ENCODE measurements around the gene MYH13.
A peak's percentile ranks its signal among the peaks of the same experiment; 100 is the strongest.

MYH13 gene

DNA sequence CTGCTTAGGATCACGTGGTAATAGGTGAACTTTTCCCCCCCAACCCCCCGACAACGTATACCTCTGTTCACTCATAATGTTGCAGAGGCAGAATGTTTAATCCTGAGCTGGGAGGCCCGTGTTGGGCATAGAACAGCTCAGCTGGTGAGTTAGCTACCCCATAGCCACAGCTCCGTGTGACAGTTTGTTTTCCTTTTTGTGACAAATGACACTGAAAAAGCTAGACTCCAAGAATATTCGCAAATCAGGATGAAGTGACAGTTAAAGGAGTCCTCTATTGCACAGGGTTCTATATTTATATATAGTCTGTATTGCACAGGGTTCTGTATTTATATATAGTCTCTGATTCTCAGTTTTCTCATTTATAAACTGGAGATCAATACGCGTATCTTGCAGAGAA, 33.8 kb downstream of the MYH13 start:
- no peak for DNase-seq

DNA sequence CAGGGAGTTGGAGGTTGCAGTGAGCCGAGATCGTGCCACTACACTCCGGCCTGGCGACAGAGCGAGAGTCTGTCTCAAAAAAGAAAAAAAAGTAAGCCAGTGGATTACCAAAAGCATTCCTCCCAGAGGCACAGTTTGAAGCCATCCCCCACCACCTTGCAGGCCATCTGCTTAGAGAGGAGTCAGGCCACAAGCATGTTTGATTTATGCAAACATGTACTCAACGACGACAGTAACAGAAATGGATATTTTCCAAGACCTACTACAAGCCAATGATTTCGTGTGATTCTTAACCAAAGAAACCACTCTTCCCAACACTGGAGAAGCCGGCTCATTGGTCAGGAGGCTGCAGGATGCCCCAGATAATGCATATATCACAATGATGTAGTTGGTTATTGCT, 34.8 kb downstream of the MYH13 start:
- DNase-seq: no peak

DNA sequence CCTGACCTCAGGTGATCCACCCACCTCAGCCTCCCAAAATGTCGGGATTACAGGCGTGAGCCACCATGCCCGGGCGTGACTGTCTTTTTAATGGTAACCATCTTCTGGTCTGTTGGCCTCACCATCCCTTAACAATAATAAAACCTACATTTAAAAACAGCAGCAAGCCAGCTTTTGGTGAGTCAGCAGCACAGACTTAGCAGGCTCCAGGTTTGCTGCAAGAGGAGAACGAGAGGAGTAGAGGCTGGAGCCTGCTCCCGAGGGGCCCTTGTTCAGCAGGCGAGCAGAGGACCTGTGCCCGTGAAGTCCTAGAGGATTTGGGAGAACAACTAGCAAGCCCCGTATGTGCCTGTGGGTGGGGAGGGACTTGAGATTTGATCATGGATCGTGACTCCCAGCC, 35.7 kb downstream of the MYH13 start:
- no peak for DNase-seq

DNA sequence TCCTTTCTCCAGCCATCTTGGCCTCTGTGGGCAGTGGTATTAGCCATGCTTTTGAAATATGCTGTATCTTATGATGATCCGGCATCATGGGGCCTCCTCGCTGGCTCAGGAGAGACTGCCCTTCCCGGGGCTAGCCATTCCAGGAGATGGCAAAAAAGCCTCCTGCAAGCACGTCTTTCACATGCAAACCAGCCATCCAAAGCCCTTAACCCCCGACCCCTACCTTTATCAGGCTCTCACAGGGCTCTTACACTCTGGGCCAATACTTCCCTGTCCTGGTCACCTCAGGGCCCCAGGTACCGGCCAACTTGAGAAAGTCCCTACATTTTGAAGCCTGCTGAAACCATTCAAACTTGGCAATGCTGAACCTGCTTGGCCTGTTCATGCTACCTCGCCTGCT, 36.4 kb downstream of the MYH13 start:
- no peak for DNase-seq

DNA sequence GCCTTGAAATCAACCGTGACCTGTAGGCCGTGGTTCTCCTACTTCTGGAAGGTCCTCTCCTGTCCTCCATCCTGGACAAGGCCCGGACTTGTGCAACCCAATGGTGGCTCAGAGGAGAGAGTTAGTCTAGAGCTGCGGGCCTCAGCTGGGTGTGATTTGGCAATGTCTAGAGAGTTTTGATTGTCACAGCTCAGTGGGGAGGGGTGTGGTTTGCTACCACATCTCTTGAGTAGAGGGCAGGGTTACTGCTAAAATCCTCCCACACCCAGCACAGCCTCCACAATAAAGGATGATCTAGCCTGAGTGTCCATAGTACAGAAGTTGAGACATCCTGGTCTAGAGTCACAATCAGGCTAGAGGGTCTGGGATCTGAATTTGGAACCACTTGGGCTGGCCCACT, 40.3 kb downstream of the MYH13 start:
- no peak for DNase-seq

DNA sequence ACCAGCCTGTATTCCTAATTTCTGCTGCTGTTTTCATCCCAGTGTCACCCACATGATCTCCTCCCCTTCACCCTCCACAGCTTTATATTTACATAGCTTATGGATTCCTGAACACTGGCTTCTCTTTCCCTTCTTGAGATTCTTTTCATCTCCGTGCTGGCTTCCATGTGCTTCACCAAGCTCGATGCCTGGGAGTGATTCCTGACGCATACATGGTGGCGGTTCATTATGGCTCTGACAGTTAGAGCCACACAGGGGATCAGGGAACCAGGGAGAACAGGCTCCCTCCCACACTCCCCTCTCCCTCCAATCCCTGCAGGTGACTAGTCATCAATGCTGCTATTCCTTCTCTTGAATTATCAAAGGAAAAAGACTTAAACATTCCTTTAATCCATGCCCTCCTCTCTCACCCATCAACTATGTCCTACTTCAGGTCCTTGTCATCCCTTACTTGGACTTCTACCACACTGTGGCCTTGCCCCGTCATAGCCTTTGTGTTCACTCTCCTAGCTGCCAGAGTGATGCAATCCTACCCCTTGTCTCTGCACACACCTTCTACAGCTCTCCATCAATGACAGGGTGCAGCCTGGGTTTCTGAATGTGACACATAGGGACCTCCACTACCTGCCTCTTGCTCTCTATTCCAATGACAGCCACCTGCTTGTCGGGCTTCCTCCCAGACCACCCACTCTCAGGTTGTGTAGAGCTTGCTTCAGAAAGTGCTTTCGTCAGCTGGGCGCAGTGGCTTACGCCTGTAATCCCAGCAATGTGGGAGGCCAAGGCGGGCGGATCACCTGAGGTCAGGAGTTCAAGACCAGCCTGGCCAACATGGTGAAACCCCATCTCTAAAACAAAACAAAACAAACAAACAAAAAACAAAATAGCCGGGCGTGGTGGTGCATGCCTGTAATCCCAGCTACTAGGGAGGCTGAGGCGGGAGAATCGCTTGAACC, 43.6 kb downstream of the MYH13 start:
- DNase-seq: no peak

DNA sequence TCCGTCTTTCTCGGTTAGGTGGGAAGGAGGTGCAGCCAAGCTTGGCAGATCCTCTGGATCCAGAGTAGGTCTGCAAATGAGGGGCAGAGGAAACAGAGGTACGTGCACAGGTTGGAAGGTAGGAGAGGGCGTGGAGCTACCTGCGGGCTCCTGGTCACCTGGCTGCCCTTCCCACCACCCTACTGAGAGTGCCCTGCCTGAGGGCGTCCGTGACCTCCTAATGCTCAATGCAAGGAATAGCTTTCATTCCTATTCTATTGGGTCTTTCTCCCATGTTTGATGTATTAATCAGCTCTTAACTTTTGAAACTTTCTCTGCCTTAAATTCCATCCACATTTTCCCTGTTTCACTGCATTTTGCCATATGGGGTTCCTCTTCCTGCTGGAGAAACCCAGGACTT, 44.6 kb downstream of the MYH13 start:
- DNase-seq: no peak

DNA sequence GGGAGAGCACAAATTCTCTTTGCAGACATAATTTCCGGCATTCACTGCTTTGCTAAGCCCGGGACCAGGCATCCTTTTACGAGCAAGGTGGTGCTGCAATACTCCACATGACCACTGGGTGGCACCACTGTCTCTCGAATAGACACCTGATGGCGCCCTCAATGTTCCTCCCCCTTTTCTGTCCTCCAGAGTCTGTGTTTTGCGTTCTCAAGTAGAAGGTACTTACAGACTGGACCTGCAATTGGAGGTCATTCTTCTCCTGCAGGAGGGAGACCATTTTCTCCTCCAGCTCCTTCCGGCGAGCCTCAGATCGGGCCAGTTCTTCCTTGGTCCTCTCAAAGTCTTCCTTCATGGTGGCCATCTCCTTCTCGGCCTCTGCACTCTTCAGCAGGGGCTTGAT, 45.2 kb downstream of the MYH13 start:
- DNase-seq: peak; percentile 86

DNA sequence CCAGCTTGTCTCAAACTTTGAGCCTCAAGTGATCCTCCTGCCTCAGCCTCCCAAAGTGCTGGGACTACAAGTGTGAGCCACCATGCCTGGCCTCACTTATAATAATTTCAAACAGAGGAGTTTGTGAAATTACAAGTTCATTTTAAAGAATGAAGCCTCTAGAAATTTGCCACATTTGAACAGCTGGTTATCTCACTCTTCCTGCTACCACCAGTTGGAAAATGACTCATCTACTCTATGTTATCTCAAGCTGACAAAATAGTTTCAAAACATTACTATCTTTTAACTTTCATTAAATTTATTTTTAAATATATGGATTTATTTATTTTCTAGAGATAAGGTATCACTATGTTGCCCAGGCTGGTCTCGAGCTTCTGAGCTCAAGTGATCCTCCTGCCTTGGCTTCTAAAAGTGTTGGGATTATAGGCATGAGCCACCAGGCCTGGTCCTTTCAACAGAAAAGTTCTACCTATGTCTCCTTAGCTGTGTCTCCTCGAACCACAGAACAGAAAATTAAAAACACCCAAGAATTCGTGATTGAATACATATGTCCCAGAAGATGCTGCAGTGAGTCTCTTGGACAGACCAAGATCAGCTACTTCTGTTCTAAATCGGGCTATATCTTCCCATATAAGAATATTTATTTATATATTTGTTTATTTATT, 47.6 kb downstream of the MYH13 start:
- no peak for DNase-seq

DNA sequence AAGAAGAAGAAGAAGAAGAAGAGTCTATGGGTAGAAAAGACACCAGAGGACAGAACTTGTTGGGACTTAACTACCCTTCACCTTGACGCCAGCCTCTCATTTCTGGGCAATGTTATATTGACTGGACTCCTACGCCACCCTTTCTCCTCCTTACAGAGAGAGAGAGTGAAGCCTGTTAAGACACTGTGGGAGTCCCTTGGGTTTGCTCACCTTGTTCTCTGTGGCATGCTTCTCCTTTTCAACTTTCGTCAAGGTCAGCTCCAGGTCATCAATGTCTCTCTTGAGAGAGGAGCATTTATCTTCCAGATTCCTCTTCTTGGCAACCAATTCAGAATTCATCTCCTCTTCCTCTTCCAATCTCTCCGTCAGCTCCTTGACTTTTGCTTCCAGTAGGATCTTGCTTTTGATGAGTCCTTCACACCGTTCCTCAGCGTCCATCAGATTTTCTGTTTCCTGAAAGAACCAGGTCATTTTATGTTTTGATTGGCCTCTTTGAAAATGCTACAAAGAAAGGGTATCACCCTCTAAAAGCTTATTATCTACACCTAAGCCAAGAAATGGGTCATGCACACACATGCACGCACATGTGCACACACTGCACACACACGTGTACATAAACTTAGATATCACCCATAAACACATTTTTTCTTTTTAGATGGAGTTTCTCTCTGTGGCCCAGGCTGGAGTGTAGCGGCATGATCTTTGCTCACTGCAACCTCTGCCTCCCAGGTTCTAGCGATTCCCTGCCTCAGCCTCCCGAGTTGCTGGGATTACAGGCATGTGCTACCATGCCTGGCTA, 48.8 kb downstream of the MYH13 start:
- DNase-seq: no peak

DNA sequence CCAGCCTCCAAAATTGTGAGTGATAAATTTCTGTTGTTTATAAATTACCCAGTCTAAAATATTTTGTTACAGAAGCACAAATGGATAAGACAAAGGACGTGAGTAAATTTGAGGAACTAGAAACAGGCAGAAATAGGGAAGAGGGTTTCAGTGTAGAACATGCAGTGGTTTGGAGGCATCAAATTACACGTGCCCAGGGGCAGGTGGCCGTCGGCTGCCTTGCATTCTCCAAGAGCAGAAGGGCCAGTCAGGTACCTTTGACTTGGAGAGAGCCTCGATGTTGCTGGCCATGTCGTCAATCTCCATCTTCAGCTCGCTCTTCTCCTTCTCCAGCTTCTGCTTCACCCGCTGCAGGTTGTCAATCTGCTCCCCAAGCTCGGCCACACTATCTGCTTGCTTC, 54.3 kb downstream of the MYH13 start:
- no peak for DNase-seq

DNA sequence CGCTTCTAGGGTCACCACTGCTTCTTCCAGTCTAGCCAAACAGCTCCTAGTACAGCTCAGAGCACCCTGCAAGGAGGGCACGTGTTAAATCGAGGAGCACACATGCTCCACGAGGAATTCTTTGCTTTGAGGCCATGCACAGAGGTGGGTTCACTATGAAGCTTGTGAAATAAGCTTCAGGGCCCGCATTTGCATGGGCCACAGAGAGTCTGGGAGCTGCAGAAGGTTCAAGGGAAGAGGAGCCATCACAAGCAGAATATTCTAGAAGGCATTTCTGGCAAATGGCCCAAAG, 55.3 kb downstream of the MYH13 start:
- no peak for DNase-seq

DNA sequence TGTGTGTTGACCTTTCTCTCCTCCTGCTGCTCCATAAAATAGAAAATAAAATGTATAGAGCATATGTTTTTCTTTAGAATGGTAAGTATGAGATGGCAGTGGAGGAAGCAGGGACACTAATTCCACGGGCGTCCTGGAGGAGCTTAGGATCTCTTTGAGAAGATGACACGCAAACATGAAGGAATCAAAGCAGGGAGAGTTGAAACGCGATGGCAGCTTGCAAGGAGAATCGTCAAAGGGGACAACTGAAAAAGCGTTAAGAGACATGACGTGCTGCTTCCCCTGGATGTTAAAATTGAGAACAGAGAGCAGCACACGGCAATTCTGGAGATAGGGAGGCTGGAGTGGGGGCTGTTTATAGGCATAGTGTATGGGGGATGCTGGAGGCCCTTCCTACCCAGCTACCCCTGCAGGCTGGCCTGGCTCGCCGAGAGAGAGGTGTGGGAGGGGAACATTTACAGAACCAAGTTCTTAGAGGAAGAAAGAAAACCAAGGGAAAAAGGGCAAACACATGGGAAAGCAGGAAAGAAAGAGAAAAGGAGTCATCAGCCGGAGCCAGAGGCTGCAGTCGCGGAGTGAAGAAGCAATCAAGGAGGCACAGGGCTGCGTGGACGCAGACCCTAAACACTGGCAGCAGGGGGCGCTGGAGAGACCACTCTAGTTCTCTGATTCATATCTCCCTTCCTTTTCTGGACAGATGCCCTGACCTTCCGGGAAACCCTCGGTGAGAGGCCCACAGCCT, 55.8 kb downstream of the MYH13 start:
- DNase-seq: peak; percentile 15

DNA sequence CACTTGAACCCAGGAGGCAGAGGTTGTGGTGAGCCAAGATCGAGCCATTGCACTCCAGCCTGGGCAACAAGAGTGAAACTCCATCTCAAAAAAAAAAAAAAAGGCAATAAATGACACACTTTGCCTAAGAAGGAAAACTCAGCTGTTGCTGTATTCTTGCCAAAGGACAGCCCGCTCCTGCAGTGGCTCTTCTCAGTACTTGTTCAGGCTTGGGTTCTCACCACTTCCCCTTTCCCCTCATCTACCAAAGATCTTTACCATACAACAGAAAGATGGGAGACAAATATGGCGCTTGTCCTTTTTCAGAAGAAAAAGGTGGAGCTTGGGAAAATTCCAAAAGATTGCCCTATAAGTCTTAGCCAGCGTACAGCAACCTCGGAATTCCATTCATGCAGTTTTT, 58.5 kb downstream of the MYH13 start:
- DNase-seq: no peak

DNA sequence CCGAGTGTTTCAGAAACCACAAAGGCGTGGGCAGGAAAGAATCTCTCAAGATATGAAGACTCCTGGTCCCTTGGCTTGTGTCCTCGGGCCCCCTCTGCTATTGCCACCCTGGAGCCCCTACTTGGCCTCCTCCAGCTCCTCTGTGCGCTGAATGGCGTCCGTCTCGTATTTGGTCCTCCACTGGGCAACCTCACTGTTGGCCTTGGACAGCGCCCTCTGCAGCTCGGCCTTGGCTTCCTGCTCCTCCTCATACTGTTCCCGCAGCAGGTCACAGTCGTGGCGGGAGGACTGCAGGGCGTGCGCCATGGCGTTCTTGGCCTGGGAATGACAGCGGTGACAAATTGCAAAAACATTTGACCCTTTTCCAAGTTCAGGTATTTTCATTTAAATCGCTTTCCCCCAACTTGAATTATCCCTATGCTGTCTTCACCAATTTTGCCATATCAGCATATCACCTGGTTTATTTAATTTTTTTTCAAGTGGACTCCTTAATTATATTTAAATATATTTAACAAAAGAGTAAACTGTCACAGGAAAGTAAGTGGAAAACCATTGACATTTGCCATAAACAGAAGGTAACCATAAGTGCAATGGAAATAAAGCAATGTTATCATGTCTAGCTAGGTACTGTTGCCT, 59.7 kb downstream of the MYH13 start:
- DNase-seq: no peak

DNA sequence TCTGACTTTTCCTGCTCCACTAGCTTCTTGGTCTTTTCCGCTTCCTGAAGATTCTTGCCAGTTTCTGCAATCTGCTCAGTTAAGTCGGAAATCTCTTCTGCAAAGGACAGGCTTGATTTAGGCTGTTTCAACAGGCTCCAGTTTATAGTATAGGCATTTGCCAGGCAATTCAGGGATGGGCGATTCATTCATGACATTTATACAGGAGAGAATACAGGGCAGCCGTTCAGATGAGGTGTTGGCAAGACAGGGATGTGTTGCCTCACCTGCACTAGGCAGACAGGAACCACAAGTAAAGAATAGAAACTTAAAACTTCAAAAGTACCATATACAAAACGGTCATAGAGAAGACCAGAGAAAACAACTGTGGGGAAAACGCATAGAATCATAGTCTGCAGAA, 61.7 kb downstream of the MYH13 start:
- DNase-seq: no peak

DNA sequence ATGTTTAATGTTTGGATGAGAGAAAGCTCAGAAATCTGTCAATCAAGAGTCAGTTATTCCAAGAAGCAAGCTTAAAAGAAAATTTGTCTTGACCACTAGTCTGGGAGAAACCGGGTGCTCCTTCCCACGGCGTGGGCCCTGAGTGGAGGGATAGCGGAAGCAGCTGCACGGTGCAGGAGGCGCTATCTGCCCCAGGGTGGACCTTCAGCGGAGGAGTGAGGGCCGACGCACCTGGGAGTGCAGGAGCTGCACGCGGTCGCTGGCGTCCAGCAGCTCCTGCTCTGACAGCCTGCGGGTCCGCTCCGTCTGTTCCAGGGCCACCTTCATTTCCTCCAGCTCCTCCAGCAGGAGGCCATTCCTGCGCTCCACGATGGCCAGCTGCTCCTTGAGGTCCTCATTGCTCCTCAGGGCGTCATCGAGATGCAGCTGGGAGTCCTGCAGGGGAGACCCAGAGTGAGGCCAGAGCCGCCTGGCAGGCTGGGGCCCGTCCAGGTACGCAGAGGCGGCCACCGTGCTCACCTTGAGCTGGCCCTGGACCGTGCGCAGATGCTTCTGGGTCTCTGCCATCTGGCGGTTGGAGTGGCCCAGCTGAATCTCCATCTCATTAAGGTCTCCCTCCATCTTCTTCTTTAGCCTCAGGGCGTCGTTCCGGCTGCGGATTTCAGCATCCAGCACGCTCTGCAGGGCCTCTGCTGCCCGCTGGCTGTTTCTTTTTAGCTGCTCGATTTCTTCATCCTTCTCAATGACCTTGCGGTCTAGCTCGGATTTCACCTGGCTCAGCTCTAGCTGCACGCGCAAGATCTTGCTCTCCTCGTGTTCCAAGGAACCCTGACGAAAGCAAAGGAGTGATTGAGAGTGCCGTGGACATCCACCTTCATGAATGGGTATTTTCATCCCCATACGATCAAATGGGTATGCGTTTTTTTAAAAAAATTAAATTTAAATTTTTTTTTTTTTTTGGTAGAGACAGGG, 63.5 kb downstream of the MYH13 start:
- DNase-seq: no peak

DNA sequence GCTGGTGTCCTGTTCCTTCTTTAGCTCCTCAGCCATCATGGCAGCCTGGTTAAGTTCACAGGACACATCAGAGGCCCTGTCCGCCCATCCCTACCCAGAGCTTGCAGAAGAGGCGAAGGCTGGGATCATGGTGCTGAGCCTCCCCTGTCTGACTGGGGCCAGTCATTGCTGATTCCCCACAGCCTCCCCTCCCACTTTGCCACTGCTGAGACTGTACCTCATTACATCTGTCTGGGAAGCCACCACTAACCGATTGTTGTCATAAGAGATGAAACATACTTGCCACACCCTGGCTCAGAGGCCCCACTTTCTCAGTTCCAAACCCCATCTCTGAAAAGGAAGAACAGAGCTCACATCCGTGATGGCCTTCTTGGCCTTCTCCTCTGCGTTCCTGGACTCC, 66.2 kb downstream of the MYH13 start:
- no peak for DNase-seq

DNA sequence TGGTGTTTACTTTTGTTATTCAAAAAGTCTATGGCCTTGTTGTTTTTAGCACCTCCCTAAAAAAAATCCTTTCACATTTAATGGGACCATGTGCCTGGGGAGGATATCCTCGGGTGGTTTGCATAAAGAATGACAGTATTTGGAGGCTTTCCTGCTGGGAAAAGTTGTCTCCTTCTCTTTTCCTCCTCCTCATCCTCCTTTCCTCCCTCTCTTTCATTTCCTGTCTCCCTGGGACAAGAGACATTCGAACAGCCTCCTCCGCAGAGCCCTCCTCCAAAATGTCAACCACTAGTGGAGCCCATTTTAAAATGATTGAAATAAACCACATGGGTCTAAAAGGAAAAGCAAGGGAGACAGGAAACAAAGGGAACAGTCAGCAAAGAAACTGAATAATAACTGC, 67.4 kb downstream of the MYH13 start:
- DNase-seq: no peak

DNA sequence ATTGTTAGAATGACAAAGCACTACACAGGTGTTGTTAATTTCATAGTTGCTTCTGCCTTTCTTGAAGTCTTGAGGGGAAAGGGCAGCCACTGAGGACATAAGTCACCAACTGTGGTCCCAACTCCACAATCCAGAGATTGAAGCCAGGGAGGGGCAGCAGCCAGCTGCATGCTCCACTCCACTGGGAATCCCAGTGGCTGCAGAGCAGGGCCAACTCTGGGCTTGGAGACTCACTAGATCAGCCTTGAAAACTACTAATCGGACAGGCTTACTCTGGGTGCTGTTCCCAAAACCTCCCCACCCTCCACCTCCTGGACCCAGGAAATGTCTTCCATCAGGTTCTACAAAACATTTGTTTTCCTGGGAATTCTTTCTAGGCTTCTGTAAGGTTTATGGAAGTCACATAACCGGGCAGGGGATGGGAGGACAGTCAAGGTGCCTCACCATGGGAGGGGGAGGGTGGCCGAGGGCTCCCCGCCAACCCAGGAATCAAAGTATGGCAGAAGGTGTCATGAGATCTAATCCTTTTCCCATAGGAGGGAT, 68.0 kb downstream of the MYH13 start:
- no peak for DNase-seq

DNA sequence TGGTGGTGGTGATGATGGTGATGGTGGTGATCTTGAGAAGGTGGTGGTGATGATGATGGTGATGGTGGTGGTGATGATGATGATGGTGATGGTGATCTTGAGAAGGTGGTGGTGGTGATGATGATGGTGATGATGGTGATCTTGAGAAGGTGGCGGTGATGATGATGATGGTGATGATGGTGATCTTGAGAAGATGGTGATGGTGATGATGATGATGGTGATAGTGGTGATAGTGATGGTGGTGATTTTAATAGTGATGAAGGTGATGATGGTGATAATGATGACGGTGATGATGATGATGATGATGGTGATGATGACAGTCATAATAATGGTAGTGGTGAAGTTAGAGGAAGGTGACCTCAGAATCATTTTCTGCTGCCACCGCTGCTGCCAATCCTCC, 75.1 kb downstream of the MYH13 start:
- no peak for DNase-seq

All from activated CD4-positive, alpha-beta T cell treated with anti-CD3 and anti-CD28 coated beads for 48 hours (primary cell).